Spleen (tissue), 13 donors: Measurements from ENCODE around the gene PUSL1. TPM values are rescaled to one million over a fixed set of nuclear protein-coding genes. Genes with fewer than 3 reads are reported as not detected.
A peak's percentile ranks its signal among the peaks of the same experiment; 100 is the strongest.

Experiments
- DNase-seq: peaks from one replicate; pipeline ENCODE4 v3.0.0-alpha.2; 2020
- H3K27ac ChIP-seq, 8 donors: fragments of 200-600 bp; sonication (generic) in 7 of 8; 1 replicate in 4 of 8; 2 replicates in 4 of 8; pipeline versions ENCODE4 v1.5.0 to v1.8.0; 2016 to 2021; ENCODE audit warnings: inconsistent platforms in 4 of 8, mild to moderate bottlenecking in 4 of 8, moderate library complexity in 1 of 8
- H3K27me3 ChIP-seq, 7 donors: fragments of 200-600 bp; sonication (generic) in 6 of 7; replicated peaks in 1 of 7; 1 replicate in 4 of 7; 2 replicates in 3 of 7; pipeline versions ENCODE4 v1.5.0 to v1.8.0; 2016 to 2021; ENCODE audit warnings: inconsistent platforms in 3 of 7, mild to moderate bottlenecking in 1 of 7
- H3K36me3 ChIP-seq, 6 donors: fragments of 200-600 bp; sonication (generic) in 5 of 6; 1 replicate in 4 of 6; 2 replicates in 2 of 6; pipeline versions ENCODE4 v1.5.0 to v1.8.0; 2016 to 2021; ENCODE audit warnings: inconsistent platforms in 2 of 6
- H3K4me1 ChIP-seq, 6 donors: fragments of 200-600 bp; sonication (generic) in 5 of 6; 1 replicate in 3 of 6; 2 replicates in 3 of 6; pipeline versions ENCODE4 v1.5.0 to v1.8.0; 2016 to 2021; ENCODE audit warnings: inconsistent platforms in 3 of 6
- H3K4me3 ChIP-seq, 8 donors: fragments of 200-600 bp; sonication (generic) in 7 of 8; 1 replicate in 4 of 8; 2 replicates in 4 of 8; pipeline versions ENCODE4 v1.5.0 to v1.8.0; 2016 to 2021; ENCODE audit warnings: inconsistent platforms in 4 of 8, mild to moderate bottlenecking in 4 of 8, moderate library complexity in 2 of 8
- H3K9me3 ChIP-seq, 8 donors: fragments of 200-600 bp; sonication (generic) in 7 of 8; 1 replicate in 4 of 8; 2 replicates in 4 of 8; pipeline versions ENCODE4 v1.5.0 to v1.8.0; 2016 to 2021; ENCODE audit warnings: inconsistent platforms in 4 of 8
- CTCF ChIP-seq, 11 experiments: fragments of 200-600 bp in 7 of 11; fragments of 450-650 bp in 4 of 11; sonication (generic) in 4 of 11; IDR thresholded peaks in 8 of 11; conservative IDR thresholded peaks in 3 of 11; 1 replicate in 7 of 11; 2 replicates in 4 of 11; pipeline versions ENCODE4 v1.4.0 to v1.8.0; 2016 to 2021; ENCODE audit warnings: antibody characterized with exemption in 11 of 11, inconsistent platforms in 4 of 11, mild to moderate bottlenecking in 1 of 11
- POLR2A ChIP-seq, 3 donors: fragments of 450-650 bp; IDR thresholded peaks; one replicate each; pipeline ENCODE4 v1.5.1; 2017; ENCODE audit warnings: antibody characterized with exemption in 3 of 3, mild to moderate bottlenecking in 1 of 3
- POLR2AphosphoS5 ChIP-seq, 3 donors: sonication (generic); formaldehyde crosslinking; IDR thresholded peaks; one replicate each; pipeline ENCODE4 v1.5.1; 2017; ENCODE audit warnings: antibody characterized with exemption in 3 of 3
- WGBS, 5 donors: extraction: QIAGEN DNeasy Blood & Tissue Kit in 3 of 5; methylation state at CpG; one replicate each; pipeline versions ENCODE4 v1.1.5 to v1.1.7; 2013 to 2018; 5-methylcytosine and 5-hydroxymethylcytosine counted together
- intact Hi-C: fragments of 100-400 bp; cut with DNase I; formaldehyde crosslinking; loops from one replicate; pipeline ENCODE4 v1.15.0; 2023; ENCODE audit warnings: low total_unique reads
- long read RNA-seq, 2 donors: transcript quantifications; one replicate each; lab custom pipeline, GENCODE V29; 2026
- polyA plus RNA-seq, 3 donors: library from polyadenylated mRNA; stranded (reverse); fragments of 200-250 nt; gene quantifications; one replicate each; pipeline ENCODE4 v1.2.1, GENCODE V29; 2013
- total RNA-seq, 7 donors: library from RNA; depleted of rRNA in 3 of 7; stranded (reverse); fragments of >200 nt in 3 of 7; fragmentation: NEBNext Ultra II Directional in 4 of 7; extraction: Animal tissue kit (Norgen Biotek cat#: 25700) in 4 of 7; gene quantifications; one replicate each; pipeline versions ENCODE4 v1.1.0 to v1.2.1, GENCODE V29; 2016 to 2021
- donor health status: healthy with polysubstance abuse.
- donor health status: DM: no; HTN: no; CAD: no; lungs with moderate emphysema.
- donor health status: DM: no; HTN: no; CAD: no.
- donor health status: Bipolar disorder and iron deficiency.
- donor health status: healthy.
- donor health status: DM: no; HTN: no; CAD: no.
- donor health status: DM: yes; HTN: yes; CAD: no.

The PUSL1 gene
- 10 to 100 TPM; 11.4 to 22.9 (median 13.9) TPM for total RNA-seq
- 10 to 100 TPM in 2 of 3 donors, 1 to 10 TPM in 1; 9.8 to 17.8 (median 10.5) TPM for polyA plus RNA-seq
- long read RNA-seq, donor 1, partial matches to known transcripts, result 39 of 49 reads
- long read RNA-seq, donor 1, other reads (novel, unspliced or antisense), result 8 of 49 reads
- long read RNA-seq, donor 2, result 0 reads

GRCh38 chr1:1307923-1308755, at the start of gene PUSL1, which contains the start of gene ACAP3:
Gene PUSL1 (plus strand): TSS chr1:1308597. CDS start chr1:1308644, 47 bp downstream.
Gene ACAP3 (minus strand): TSS chr1:1307930. CDS start chr1:1307815, 115 bp downstream.
- peak within 1 kb of the TSS; percentile 82 to 97 (median 86) for H3K4me3 ChIP-seq
- peaks cover 0 to 36% (median 25%) of the 10 kb centered on the region in 6 donors for H3K36me3 ChIP-seq
- peaks cover 40 to 70% (median 53%) of the 10 kb centered on the region in 6 donors for H3K4me1 ChIP-seq
- DNase-seq, result peak; percentile 96
- H3K27ac ChIP-seq, result peak within 1 kb of the TSS; percentile 89 to 99 (median 97)
- no peaks in the 10 kb centered on the region for H3K9me3 ChIP-seq
- no peaks in the 10 kb centered on the region for H3K27me3 ChIP-seq
- TF ChIP-seq POLR2AphosphoS5 (IDR thresholded peaks at IDR 0.05) (peak; percentile 75 to 77 (median 77)), POLR2A (IDR thresholded peaks at IDR 0.05) (peak in 1 of 3 donors; percentile 28), CTCF (IDR thresholded peaks at IDR 0.05 in 8 of 11, conservative IDR thresholded peaks at IDR 0.05 in 3 of 11) (peak in 6 of 11 experiments; percentile 16 to 43 (median 28))
- WGBS, 5 donors, result 0 to 1% (median 0%) methylated on average over 29 to 131 of the region's 131 CpGs
- intact Hi-C loops, result no loop called here

- WGBS, 5 donors, result 93 to 98% (median 96%) methylated on average over 15 to 22 of the region's 22 CpGs
- TF ChIP-seq POLR2AphosphoS5 (IDR thresholded peaks at IDR 0.05), result peak; percentile 19 to 69 (median 50)
- TF ChIP-seq CTCF (IDR thresholded peaks at IDR 0.05 in 8 of 11, conservative IDR thresholded peaks at IDR 0.05 in 3 of 11), result no peak
- peaks cover 0 to 100% (median 74%) of the 10 kb centered on the region in 6 donors for H3K36me3 ChIP-seq
- H3K4me1 ChIP-seq, result peaks cover 0 to 56% (median 32%) of the 10 kb centered on the region in 6 donors
- H3K9me3 ChIP-seq, result no peaks in the 10 kb centered on the region
- no peak overlapping the region for H3K4me3 ChIP-seq
- no peaks in the 10 kb centered on the region for H3K27me3 ChIP-seq
- intact Hi-C loops, result no loop called here
- no peak overlapping the region for H3K27ac ChIP-seq
- DNase-seq, result no peak
Observed at GRCh38 chr1:1259119-1259488, 49.3 kb upstream of the PUSL1 start.

GRCh38 chr1:1259540-1259939, 48.9 kb upstream of the PUSL1 start:
- H3K4me1 ChIP-seq, result peaks cover 0 to 59% (median 33%) of the 10 kb centered on the region in 6 donors
- no peak overlapping the region for H3K4me3 ChIP-seq
- WGBS, 5 donors, result 91 to 95% (median 95%) methylated on average over 18 of the region's 18 CpGs
- H3K9me3 ChIP-seq, result no peaks in the 10 kb centered on the region
- peaks cover 0 to 100% (median 74%) of the 10 kb centered on the region in 6 donors for H3K36me3 ChIP-seq
- no peaks in the 10 kb centered on the region for H3K27me3 ChIP-seq
- peak overlapping the region in 2 of 8 donors; percentile 71 to 73 for H3K27ac ChIP-seq
- TF ChIP-seq POLR2AphosphoS5 (IDR thresholded peaks at IDR 0.05), result no peak
- TF ChIP-seq POLR2A (IDR thresholded peaks at IDR 0.05), result no peak
- TF ChIP-seq CTCF (IDR thresholded peaks at IDR 0.05 in 8 of 11, conservative IDR thresholded peaks at IDR 0.05 in 3 of 11), result no peak
- intact Hi-C loops, result no loop called here
- DNase-seq, result no peak
